A549 treated with RU486 at 1 μM for 4 hours (cell line): ENCODE results near the gene F8. TPM values are rescaled to one million over a fixed set of nuclear protein-coding genes. Genes with fewer than 3 reads are reported as not detected.

Experiments used
- total RNA-seq: library from RNA; stranded (reverse); fragments of 200-300 nt; extraction: Qiagen RNA extraction; gene quantifications from 5 replicates; pipeline ENCODE4 v1.2.3, GENCODE V29; 2022; ENCODE audit warnings: low read depth

The F8 gene
- total RNA-seq, result 3.2 to 4.9 TPM (median 4.4 TPM) in 5 replicates

DNA sequence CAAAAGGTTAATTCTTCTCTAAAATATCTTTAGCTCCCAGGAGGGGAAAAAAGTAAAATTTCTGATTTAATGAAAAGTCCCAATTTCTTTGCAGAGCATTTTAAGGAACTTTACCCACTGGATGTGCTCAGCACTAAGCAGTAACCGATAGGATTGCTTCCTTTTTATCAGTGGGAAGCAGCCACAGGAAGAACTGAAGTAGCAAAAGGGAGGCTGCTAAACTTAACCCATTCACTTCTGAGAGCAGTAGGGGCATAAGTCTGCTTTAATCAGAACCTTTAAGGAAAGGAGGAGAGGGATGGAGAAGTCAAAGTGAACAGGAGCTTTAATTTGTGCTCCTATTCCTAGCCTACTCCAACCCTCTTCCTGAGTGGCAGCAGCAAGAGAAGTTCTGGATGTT lies at the start of gene F8:
Gene F8, minus strand, starts transcription at position 139 of the 400 bp plus-strand sequence. CDS start 171 bp downstream, outside the sequence.

DNA sequence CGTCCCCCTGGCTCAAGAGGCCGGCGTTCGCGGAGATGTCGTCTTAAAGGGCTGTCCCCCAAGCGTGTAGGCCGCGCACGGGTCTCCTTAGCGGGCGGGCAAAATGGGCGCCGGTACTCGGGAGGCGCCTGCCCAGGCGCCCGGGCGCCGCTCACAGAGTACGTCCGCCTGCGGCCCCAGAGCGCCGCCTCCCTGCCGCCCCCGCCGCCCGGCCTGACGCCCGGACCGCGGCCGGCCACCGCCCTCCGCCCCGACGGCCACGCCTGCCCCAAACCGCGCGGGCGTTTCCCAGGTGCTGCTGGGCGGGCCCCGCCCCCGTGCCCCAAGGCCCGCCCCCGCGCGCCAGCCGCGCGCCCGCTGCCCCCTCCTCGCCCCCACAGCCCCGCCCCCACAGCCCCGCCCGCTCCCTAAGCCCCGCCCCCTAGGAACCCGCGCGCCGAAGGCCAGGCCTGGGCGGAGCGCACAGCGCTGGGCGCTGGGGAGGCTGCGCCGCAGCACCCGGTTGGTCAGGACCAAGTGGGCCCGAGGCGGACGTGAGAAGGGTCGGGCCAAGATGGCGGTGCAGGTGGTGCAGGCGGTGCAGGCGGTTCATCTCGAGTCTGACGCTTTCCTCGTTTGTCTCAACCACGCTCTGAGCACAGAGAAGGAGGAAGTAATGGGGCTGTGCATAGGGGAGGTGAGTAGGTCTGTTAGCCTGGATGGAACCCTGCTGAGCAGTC lies 48.6 kb upstream of the F8 start, which contains the start of the genes BRCC3, CMC4 and MTCP1:
Gene BRCC3, plus strand, starts transcription at position 534 of the 719 bp plus-strand sequence. Its CDS starts 20 bp downstream, at position 554.
Gene CMC4, minus strand, starts transcription at position 162 of the 719 bp plus-strand sequence. CDS start 7,113 bp downstream, outside the sequence.
Gene MTCP1, minus strand, starts transcription at position 162 of the 719 bp plus-strand sequence. CDS start 5,126 bp downstream, outside the sequence.

DNA sequence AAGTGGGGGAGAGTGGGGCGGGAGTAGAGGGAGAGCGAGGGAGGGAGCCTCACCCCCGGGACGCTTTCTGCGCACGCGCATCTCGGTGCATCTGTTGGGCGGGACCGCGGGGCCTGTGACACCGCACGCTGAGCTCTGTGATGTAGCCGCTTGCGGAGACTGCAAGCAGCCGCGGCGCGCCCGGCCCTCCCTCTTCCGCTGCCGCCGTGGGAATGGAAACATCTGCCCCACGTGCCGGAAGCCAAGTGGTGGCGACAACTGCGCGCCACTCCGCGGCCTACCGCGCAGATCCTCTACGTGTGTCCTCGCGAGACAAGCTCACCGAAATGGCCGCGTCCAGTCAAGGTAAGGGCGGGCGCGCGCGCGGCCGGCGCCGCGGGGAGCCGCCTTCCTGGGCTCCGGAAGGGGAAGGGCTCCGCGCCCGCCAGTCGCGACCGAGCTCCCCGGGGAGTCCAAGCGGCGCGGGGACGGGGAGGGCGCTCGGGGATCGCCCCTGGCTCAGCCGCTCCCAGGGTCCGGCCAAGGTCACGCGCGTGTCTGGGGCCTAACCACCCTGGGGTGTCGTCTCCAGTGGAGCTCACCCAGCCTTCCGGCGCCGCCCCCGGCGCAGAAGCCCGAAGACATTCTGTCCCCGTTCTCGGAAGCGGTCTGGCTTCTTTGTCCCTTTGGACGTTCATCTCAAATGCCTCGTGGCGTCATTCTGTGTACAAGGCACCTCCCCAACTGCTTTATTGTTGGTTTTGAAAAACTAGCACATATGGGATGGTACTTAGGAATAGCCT lies 4.4 kb upstream of the F8 start, which contains the start of gene FUNDC2:
Gene FUNDC2, plus strand, starts transcription at position 118 of the 782 bp plus-strand sequence. Its CDS starts 95 bp downstream, at position 213.

DNA sequence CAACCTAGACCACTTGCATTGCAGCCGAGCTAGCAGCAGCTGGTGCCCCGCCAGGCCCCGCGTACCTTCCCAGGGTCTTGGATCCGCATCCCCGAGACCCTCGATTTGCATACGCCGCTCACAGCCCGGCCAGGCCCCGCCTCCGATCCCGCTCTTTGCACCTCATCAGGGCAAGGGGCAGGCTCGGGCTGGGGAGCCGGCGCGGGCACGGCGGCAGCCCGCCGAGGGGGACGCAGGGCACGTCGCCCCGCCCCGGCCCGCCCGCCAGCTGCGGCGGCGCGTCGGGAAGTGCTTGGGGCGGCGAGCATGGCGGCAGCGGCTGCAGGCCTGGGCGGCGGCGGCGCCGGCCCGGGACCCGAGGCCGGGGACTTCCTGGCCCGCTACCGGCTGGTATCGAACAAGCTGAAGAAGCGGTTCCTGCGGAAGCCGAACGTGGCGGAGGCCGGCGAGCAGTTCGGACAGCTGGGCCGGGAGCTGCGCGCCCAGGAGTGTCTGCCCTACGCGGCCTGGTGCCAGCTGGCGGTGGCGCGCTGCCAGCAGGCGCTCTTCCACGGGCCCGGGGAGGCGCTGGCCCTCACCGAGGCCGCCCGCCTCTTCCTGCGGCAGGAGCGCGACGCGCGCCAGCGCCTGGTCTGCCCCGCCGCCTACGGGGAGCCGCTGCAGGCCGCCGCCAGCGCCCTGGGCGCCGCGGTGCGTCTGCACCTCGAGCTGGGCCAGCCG lies 136.3 kb downstream of the F8 start, which contains the start of gene F8A1:
Gene F8A1, plus strand, starts transcription at position 287 of the 720 bp plus-strand sequence. Its CDS starts 20 bp downstream, at position 307.

DNA sequence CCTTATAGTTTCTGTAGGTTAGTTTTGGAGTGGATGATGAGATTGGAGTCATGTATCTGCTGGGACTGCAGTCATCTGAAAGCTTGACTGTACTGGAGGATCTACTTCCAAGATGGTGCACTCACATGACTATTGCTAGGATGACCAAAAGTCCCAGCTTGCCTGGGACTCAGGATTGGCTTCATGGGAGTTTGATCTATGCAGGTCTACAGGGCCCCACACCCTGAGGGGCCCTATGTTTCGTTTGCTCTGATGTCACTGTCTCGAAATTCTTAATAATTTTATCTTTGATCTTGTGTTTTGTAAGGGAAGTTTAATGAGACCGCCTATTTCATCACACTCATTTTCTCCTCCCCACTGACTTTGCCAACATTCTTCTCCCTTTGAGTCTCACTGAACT lies 188.0 kb downstream of the F8 start, which contains the start of gene SMIM9:
Gene SMIM9, minus strand, starts transcription at position 101 of the 400 bp plus-strand sequence. CDS start 3,806 bp downstream, outside the sequence.

DNA sequence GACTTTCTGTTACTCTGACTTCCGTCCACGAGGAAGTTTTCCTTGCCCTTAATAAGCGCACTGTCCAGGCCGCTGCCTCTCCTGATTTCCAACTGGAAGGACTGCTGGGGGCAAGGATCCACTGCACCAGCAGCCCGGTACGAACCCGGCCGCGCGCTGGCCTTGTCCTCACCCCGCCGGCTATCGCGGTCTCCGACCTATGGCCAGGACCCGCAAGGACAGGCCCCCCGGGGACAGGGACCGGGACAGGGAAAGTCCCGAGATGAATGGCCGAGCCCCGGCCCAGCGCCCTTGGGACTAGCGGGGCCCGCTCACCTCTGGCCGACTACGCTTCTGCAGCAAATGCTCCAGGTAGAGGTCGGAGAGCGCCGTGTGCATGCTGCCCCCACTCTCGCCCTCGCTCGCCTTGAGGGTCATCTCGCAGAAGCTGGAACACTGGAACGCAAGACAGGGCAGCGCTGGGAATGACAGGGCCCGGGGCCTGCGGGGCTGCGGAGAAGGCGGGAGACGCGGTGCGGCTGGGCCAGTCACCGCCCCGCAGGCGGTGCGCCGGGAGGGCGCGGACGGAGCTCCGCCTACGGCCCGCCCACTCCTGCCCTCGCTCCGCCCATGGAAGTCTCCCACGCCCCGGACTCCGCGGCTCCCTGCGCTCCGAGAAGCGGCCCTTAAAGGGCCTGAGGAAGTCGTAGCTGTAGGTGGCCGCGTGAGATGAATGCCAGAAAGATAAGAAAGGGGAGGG lies 217.4 kb downstream of the F8 start, which contains the start of gene MPP1:
Gene MPP1, minus strand, starts transcription at position 529 of the 739 bp plus-strand sequence. Its CDS starts 112 bp downstream, at position 417.

Other genes starting within 250 kb of the F8 start
- 16.3 to 17.3 TPM (median 16.8 TPM) in 5 replicates for gene MPP1, start 217.2 kb downstream of the F8 start, total RNA-seq
- not detected in 5 replicates for gene SMIM9, start 188.1 kb downstream of the F8 start, total RNA-seq
- gene F8A1, start 136.4 kb downstream of the F8 start, total RNA-seq, result 64.5 to 112 TPM (median 105 TPM) in 5 replicates
- 90.7 to 127 TPM (median 104 TPM) in 5 replicates for gene FUNDC2, start 4.1 kb upstream of the F8 start, total RNA-seq
- 14.5 to 22.2 TPM (median 17.3 TPM) in 5 replicates for gene CMC4, start 48.4 kb upstream of the F8 start, total RNA-seq
- 15.0 to 21.5 TPM (median 16.8 TPM) in 5 replicates for gene MTCP1, start 48.4 kb upstream of the F8 start, total RNA-seq
- 20.2 to 29.6 TPM (median 25.2 TPM) in 5 replicates for gene BRCC3, start 48.8 kb upstream of the F8 start, total RNA-seq
- gene VBP1, start 193.7 kb upstream of the F8 start, total RNA-seq, result 34.7 to 64.8 TPM (median 54.3 TPM) in 5 replicates
- gene RAB39B, start 241.8 kb upstream of the F8 start, total RNA-seq, result 0.62 to 0.94 TPM (median 0.64 TPM) in 5 replicates